Stimulated activated CD8-positive, alpha-beta memory T cell treated with anti-CD3 and anti-CD28 coated beads, Interleukin-4, amount 100 ng/mL, for 4 hours (primary cell): Measurements from ENCODE around the gene B3GALT6.

ENCODE experiments used
- DNase-seq, 2 donors: peaks; one replicate each; pipeline ENCODE4 v3.0.0-alpha.2; 2020; ENCODE audit warnings: low read depth in 2 of 2, low spot score in 1 of 2

The B3GALT6 gene

DNA sequence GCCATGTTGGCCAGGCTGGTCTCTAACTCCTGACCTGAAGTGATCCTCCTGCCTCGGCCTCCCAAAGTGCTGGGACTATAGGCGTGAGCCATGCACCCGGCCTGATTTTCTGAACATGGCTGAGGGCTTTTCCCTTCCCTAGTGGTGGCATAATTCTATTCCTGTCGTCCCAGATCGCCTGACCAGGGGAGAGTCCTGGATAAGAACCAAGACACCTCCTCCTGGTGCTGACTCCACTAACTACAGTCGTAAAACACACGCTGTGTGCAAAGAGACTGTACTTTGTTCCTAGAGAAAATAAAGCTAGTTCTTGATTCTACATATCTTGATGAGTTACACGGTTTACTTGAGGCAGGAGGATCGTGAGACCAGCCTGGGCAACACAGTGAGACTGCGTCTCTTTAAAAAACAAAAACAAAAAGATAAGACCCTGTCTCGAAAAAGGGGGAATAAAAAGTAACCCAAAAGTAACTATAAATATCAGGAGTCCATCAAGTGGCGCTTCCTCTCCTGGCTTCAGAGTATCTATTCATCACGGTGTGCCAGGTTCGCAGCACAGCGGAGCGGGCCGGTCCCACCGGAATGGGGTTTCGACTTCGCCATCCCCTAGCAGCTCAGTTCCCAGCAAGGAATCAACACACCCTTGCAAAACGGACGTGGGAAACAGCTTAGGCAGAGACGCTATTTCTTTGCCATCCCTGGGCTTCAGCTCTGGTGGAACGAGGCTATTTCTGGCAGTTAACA, 1.2 kb upstream of the B3GALT6 start:
- DNase-seq = no peak

DNA sequence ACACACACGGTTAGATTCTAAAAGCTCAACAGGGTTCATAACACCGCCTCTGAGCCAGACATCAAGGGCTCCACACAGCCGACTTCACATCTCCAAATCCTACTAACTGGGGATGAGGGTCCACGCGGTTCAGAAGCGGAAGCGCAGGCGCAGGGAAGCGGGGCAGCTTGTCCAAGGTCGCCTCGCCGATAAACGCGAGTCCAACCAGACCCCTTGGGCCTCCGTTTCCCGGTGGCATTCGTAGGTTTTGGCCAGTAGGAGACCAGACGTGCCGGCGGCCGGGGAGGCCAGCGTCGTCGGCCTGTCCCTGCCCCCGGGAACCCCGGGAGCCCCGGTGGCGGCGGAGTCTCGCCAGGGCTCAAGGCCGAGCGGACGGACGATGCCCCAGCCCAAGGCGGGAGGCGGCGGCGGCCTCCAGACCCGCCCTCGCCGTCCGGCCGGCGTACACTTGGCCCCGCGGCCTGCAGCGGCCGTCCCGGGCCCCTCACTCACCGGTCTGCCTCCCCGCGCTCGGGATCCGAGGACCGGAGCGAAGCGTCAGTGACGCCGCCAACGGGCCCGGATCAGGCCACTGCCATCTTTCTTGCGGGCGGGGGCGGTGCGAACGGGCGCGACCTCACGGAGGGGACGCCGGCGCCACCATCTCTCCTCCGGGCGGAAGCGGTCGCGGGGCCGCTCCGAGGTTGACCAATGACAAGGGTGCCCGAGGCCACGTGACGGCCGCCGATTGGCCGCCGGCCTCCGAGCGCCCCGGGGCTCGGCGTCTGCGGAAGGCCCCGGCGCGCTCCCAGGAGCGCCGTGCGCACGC, 433 bp upstream of the B3GALT6 start, which contains the start of gene SDF4:
SDF4 (minus strand) TSS at position 602 of the 808 bp plus-strand sequence. CDS start 3,229 bp downstream, outside the sequence.
- peak; percentile 90 to 95 for DNase-seq

- no peak for DNase-seq
These were observed 944 bp downstream of the B3GALT6 start for GRCh38 chr1:1232796-1233566.

GRCh38 chr1:1233567-1233892, 1.5 kb downstream of the B3GALT6 start:
- DNase-seq = no peak

- DNase-seq = no peak
These were observed 2.3 kb downstream of the B3GALT6 start for GRCh38 chr1:1234180-1234808.

DNA sequence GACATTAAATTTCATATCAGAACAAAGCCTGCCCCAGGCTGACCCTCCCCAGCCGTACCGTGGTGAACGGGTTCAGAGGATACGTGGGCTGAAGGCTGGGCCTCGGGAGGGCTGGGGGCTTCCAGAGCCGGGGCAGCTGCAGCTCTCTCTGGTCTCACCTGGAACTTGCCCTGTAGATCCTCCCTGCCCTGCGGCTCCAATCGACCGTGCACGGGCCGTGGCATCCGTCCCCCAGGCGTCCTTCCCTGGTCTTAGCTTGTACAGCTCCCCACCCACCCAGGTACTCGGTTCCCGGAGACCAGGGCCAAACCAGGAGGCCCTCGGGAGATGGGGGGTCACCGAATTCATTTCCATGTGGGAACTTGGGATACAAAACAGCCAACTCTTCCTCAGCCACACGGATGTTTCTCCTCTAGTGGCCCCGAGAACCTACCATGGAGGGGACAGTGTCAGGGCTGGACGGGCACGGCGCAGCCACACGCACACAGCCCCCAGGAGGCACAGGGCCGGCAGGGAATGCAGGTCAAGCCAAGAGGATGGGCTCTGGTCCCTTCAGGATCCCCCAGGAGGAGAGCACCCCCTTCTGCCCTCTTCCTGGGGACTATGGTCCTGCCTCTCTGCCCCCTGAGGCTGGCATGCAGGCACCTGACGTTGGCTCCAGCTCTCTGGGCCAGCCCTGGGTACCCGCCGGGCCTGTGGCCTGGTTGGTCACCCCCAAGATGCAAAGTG, 3.1 kb downstream of the B3GALT6 start:
- DNase-seq = no peak

DNA sequence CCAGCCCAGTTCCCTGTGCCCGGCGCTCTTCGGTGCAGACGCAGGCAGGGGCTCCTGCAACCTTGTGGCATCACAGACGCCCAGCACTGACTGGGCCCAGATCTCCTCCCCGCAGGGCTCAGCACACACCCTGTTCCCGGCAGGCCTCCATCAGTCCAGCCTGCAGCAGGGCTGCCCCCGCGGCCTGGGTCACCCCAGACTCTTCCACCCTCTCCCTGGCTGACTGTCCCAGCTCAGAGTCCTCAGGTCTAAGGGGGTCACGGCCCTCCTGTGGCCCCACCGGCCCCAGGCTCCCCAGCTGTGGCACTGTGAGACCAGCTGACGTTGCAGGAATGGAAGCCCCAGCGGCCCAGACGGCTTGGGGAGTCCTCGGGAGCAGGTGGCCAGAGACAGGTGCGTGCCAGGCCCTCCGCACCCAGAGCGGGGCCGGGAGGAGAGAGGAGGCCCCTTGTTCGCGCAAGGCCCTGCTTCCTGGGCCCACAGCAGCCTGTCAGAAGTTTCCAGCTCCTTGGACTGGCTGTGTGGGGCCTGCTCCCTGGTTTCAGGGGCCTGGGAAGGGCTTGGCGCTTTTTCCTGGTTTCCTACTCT, 4.2 kb downstream of the B3GALT6 start:
- DNase-seq = no peak

DNA sequence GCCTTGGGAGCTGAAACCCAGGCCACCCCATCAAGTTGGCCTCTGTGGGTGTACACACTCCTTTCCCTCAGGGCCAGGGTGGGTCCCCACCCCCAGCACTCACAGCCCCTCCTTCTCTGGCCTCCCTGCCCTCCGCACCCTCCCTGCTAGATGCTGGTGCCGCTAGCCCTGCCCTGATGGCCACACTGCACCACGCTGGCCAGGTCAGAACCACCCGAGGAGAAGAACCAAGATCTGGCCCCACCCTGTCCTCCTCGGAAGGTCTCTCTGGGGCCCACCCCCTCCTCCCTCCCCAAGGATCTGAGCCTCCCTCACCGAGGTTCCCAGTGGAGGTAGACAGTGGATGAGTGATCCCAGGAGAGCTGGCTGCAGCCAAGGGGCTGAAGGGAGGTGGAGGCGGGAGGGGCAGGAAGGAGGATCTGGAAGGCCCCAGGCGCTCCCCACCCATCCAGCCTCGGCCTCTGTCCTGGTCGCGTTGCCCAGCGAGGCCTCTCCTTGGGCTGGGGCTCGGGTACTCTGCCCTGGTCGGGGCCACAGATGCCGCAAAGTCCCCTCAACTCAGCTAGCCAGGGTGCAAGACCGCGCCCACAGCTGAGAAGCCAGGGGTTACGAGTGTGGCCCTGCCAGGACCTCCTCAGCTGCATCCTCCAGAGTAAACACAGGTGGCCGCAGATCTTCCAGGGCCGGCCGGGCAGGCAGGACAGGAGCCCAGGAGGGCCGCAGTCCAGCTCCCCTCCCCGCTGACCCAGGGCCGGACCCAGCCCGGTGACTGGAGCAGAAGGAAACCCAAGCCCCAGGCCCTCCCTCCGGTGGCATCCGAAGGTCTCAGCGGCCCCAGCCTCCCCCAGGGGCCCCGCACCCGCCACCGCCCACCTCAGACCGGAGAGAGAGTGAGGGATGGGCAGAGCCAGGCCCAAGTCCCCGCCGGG, 5.2 kb downstream of the B3GALT6 start:
- no peak for DNase-seq

DNA sequence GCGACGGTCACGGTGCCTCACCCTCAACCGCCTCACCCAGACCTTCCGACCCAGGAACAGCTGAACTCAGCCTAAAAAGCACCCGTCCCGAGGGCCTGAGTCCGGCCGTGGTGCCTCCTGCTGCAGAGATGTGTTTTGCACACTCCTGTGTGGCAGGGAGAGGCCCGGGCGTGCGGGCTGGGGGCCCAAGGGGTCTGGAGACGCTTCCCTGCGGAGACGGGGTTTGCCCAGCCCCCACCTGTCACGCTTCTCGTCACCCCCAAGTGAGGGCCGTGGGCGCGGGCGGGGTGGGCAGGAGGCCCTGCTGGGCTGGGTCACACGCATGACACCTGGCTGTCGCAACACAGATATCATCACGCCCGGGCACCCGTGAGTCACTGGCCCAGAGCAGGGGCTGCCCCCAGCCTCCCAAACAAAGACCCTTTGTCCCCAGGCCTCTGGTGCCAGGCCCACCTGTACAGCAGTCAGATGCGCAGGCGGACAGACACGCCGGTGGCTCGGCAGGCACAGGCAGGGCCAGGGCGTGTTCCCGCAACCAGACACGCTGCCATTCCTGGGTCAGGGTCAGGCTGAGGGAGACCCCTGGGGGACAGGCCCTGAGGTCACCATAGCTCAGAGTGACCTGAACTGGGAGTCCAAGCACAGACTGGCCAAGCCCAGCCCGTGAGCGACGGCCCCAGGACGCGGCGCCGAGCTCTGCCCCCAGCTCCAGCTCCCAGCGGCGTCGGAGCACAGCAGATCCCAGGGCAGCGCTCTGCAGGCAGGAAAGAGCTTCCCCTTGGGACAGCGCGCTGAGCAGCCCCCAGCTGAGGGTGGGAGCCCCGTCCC, 6.1 kb downstream of the B3GALT6 start:
- DNase-seq = no peak

GRCh38 chr1:1238702-1239178, 6.7 kb downstream of the B3GALT6 start:
- DNase-seq = no peak

- no peak for DNase-seq
These were observed 7.2 kb downstream of the B3GALT6 start for GRCh38 chr1:1239227-1239613.

DNA sequence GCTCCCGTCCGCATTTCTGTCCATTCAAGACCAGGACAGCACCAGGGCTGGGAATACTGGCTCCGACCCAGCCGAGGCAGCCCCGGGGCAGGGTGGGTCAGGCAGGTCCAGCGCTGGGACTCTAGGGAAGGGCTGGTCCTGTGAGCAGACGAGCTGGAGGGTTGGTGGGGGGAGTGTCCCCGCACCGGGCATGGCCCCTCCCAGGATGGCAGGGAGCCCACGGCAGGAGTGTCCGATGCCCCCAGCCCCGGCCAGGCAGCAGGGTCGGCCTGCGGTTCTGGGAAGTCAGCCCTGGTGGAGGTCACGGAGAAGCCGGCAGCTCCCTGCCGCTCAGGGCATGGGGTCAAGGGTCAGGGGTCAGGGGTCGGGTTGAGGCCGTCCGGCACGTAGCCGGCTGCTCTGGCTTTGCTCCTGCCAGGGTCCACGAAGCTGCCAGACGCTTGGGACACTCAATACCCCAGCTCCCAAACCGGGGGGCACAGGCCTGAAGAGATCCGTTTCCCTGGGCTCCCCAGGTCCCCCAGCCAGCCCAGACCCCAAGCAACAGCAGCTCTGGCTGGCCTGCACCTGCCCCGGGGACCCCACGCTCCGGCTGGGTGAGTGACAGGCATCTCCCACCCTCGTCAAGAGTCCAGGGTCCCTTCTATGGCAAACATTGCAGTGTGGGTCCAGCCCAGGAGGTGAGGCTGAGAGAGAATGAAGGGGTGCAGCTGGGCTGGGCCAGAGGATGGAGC, 7.7 kb downstream of the B3GALT6 start:
- no peak for DNase-seq

DNA sequence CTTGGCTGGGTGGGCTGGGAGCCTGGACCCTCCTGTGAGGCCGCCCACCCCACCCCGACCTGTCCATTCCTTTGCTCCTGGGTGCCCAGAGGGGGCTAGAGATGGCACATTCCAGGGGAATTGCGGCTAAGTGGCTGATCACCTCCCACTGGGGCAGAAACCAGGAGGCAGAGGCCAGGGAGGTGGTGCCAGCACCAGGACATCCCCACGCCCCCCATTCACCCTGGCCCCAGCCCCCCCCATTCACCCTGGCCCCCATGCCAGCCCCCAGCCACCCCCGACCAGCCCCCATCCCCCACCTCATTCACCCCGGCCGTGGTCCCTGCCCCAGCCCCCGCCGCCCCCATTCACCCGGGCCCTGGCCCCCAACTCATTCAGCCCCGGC, 8.3 kb downstream of the B3GALT6 start:
- no peak for DNase-seq

DNA sequence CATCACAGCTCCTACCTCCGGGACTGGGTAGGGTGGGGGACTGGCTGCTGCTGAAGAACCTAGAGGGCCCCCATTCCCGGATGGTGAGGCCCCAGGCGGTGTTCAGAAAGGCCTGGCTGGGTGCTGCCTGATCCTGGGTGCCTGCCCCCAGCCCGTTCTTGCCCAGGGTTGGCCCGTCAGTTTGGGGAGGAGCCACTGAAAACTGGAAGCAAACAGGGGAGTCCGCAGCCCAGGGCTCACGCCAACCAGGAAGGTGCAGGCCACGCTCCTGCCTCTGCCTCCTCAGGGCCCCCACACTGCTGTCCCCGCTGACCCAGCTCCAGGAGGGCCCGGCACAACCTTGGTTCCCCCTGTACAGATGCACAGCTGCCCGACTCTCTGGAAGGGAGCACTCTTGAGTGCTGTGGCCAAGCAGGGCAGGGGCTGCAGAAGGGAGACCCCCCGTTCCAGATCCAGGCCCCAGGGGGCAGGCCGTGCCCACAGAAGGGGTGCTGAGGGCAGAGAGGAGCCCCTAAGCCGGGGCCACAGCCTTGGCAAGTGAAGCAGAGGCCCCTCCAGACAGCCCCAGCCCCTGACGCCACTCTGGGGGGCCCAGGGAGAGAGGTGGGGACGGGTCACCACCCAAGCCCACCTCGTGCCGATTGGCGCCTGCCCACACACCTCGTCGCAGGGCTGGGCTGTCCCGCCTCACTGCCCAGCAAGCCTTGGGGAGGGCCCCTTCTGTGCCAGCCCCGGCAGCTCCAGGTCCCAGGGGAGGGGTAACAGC, 9.0 kb downstream of the B3GALT6 start:
- no peak for DNase-seq

DNA sequence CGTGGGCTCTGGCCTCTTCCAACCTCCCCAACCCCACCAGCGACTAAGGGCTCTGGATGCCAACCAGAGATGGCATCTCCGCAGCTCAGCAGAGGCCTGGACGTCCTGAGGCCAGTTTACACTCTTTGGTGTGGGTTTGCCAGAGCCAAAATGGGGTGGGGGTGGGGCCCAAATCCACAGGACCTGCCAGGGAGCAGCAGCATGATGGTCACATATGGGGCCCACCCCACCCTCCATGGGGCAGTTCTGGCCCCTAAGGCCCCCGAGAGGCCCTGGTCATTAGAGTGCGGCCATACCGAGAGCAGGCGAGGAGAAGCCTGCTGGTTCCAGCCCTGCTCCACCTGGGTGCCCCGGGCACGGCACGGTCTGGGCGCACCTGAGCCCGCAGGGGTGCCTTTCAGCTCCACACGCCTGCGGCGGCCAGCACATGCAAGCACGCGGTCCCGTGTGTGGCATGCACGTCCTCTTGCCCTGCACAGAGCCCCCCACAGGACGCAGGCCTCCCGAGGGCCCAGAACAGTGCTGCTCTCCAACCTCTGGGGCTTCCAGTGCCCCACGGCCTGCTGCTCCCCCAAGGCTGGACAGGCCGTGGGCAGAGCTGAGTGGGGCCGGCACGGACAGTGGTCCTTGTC, 9.7 kb downstream of the B3GALT6 start:
- no peak for DNase-seq
